GM11168 (cell line): Measurements from ENCODE around the gene ANK3.

ENCODE experiments used
- in situ Hi-C: fragments of 300-500 bp; cut with MboI; formaldehyde crosslinking; loops from one replicate; pipeline ENCODE4 v1.12.0; 2022; ENCODE audit warnings: low sequenced_read_pairs; ENCODE audit not compliant: unreplicated experiment

Gene ANK3

DNA sequence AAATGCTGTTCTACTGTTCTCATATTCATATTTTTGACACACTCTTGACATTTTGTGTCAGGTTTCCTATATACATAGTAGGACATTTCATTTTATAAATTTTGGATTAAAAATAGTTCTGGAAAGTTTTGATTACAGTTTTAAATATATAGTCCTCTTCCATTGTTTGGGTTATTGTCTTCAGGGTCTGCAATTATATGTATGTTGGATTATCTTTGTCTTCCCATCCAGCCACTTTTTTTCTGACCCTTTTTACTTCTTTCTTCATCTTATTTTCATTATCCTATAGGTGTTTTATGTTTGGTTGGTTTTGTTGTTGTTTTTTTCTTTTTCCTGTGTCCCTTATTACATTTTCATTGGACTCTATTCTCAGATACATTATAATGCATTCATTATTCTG lies 412.2 kb downstream of the ANK3 start:
- in situ Hi-C loops = no loop called here

DNA sequence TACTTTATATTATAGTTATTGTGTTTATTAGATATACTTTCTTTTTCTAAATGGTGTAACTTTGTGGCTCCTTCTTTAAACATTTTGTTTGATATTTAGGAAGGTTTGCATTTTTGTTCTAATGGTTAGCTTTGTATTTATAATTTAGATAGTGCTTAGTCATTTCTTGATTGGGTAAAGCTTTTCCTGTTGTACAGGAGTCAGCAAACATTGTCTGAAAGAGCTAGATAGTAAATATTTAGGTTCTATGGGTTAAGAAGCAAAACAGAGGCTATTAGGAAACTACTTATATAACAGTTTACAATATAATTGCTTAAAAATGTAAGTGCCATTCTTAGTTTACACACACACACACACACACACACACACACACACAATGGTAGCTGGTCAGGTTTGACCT lies 412.8 kb downstream of the ANK3 start:
- in situ Hi-C loops = no loop called here
